K562 (cell line): ENCODE measurements around the gene MICU1. TPM values are rescaled to one million over a fixed set of nuclear protein-coding genes. Genes with fewer than 3 reads are reported as not detected.

Source experiments
- ATF6 ChIP-seq: sonication (generic); formaldehyde crosslinking; IDR thresholded peaks from 2 replicates; pipeline ENCODE4 v1.4.0; 2020; ENCODE audit warnings: mild to moderate bottlenecking, missing genetic modification reagents
- CBX2 ChIP-seq: fragments of 200-600 bp; sonication (generic); IDR thresholded peaks from one replicate; pipeline ENCODE4 v1.6.1; 2012; ENCODE audit warnings: mild to moderate bottlenecking, low read length, inconsistent platforms; ENCODE audit not compliant: insufficient read depth, poor library complexity, severe bottlenecking
- DNMT1 ChIP-seq: fragments of 450-650 bp; IDR thresholded peaks from 2 replicates; pipeline ENCODE4 v1.6.1; 2016; ENCODE audit warnings: antibody characterized with exemption, mild to moderate bottlenecking
- MAFF ChIP-seq: IDR thresholded peaks from 2 replicates; pipeline ENCODE4 v1.6.1; 2012; ENCODE audit warnings: low read length, improper control_type of control experiment
- MCM7 ChIP-seq, 2 experiments: fragments of 450-650 bp; IDR thresholded peaks; 2 replicates each; pipeline ENCODE4 v1.6.1; 2016 to 2018
- MED1 ChIP-seq: sonication (generic); formaldehyde crosslinking; IDR thresholded peaks from 2 replicates; pipeline ENCODE4 v1.8.1; 2023; ENCODE audit warnings: missing genetic modification reagents, borderline replicate concordance
- TCF3 ChIP-seq: sonication (generic); formaldehyde crosslinking; IDR thresholded peaks from 2 replicates; pipeline ENCODE4 v1.4.0; 2020; ENCODE audit warnings: mild to moderate bottlenecking, missing genetic modification reagents
- ZBTB7A ChIP-seq: IDR thresholded peaks from 2 replicates; pipeline ENCODE4 v1.6.1; 2011; ENCODE audit warnings: low read depth, mild to moderate bottlenecking, low read length, moderate library complexity, borderline replicate concordance; ENCODE audit not compliant: control insufficient read depth
- ZFP36 ChIP-seq: fragments of 150-350 bp; IDR thresholded peaks from 2 replicates; pipeline ENCODE4 v1.6.1; 2018; ENCODE audit warnings: low read length, low read depth; ENCODE audit not compliant: partially characterized antibody
- ZNF57 ChIP-seq: fragments of 450-650 bp; formaldehyde crosslinking; IDR thresholded peaks from 2 replicates; pipeline ENCODE4 v1.4.0; 2020; ENCODE audit warnings: mild to moderate bottlenecking, moderate library complexity
- ZNF584 ChIP-seq: fragments of 200-800 bp; sonication (Bioruptor generic); IDR thresholded peaks from 2 replicates; pipeline ENCODE4 v1.6.1; 2016; ENCODE audit warnings: low read depth, mild to moderate bottlenecking, missing genetic modification characterization, missing compliant biosample characterization
- ZNF778 ChIP-seq: fragments of 450-650 bp; formaldehyde crosslinking; IDR thresholded peaks from 2 replicates; pipeline ENCODE4 v1.4.0; 2020; ENCODE audit warnings: mild to moderate bottlenecking, moderate library complexity
- polyA plus RNA-seq, 8 experiments: library from polyadenylated mRNA; depleted of rRNA in 4 of 8; stranded (reverse) in 5 of 8; unstranded in 3 of 8; fragments of >200 nt; fragmentation: Nextera tagmentation in 2 of 8; fragmentation: Illumina TruSeq in 1 of 8; extraction: Ambion mirVana in 2 of 8; extraction: Trizol in 1 of 8; gene quantifications; 2 replicates each; pipeline versions ENCODE4 v1.2.1 to v1.2.3, GENCODE V29; 2011 to 2014; ENCODE audit warnings: inconsistent platforms in 1 of 8, missing spikeins in 1 of 8
- total RNA-seq, 7 experiments: library from RNA; depleted of rRNA in 6 of 7; stranded (reverse); fragments of >200 nt in 6 of 7; fragmentation: Illumina TruSeq in 2 of 7; extraction: Trizol in 2 of 7; gene quantifications; 2 replicates each; pipeline versions ENCODE4 v1.2.1 to v1.2.3, GENCODE V29; 2011 to 2021; ENCODE audit warnings: low replicate concordance in 1 of 7
- TF ChIP-seq, protein P1 (sequence below): fragments of 250-450 bp; sonication (Bioruptor Pico); IDR thresholded peaks from 2 replicates; pipeline ENCODE4 v1.6.1; 2021; ENCODE audit warnings: mild to moderate bottlenecking
- TF ChIP-seq, protein P2 (sequence below), 2 experiments: fragments of 450-650 bp in 1 of 2; sonication (generic) in 1 of 2; formaldehyde crosslinking in 1 of 2; IDR thresholded peaks; 2 replicates each; pipeline versions ENCODE4 v1.7.1 to v1.9.0; 2016 to 2022; ENCODE audit warnings: inconsistent platforms in 1 of 2, mild to moderate bottlenecking in 1 of 2, missing genetic modification reagents in 1 of 2

The MICU1 gene
- total and polyA plus RNA-seq, 9 of the 15 experiments (the other 6 are each of a cell fraction or from before 2014, with no cell fraction given), result 29.3 to 76.8 (median 48.4) TPM

DNA sequence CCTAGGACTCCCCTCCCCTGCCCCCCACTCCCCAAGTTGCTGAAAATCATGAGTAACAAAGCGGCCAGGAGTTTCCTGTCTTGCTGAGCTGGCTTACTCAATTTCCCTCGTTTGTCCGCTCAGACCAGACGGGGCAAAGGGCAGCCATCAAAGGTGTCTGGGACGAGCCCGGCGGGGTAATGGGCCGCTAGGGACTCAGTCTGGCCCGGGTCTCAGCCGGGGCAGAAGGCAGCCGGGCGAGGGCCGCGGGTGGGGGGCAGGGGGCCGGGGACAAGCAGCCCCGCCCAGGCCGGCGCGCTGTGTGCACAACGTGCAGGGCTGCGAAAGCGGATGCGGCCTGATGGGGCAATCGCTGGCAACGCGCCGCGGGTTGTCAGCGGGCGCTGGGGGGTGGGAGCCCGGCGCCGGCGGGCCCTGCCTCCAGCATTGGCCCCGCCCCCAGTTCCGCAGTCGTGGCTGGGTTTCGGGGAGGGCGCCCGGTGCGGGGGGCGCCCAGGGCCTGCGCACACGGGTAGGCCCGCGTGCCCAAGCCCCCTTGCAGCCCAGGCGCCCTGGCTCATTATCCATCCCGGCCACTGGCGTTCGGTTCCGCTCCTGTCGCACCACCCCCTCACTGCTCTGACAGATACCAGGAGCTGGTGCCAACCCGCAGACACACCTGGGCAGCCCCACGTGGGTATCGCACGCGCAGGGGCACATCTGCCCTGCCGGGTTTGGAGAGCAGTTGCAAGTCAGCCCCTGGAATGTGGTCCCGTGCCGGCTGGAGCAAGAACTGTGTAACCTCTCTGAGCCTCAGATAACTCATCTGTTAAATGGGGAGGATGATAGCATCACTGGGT is 306.2 kb downstream of the MICU1 start (continued):
- no peak for TF ChIP-seq ZFP36
- TF ChIP-seq, protein P1, sequence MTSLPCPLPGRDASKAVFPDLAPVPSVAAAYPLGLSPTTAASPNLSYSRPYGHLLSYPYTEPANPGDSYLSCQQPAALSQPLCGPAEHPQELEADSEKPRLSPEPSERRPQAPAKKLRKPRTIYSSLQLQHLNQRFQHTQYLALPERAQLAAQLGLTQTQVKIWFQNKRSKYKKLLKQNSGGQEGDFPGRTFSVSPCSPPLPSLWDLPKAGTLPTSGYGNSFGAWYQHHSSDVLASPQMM (CRISPR knock-in tag), result no peak
- no peak for TF ChIP-seq MCM7 (IDR thresholded peaks at IDR 0.05)
- TF ChIP-seq MED1 (CRISPR knock-in tag), result no peak
- TF ChIP-seq ZNF57, result 0 out of 2 replicates have a peak, but pooled peaks have one; percentile 27
- TF ChIP-seq ZBTB7A, result no peak
- TF ChIP-seq, protein P2, sequence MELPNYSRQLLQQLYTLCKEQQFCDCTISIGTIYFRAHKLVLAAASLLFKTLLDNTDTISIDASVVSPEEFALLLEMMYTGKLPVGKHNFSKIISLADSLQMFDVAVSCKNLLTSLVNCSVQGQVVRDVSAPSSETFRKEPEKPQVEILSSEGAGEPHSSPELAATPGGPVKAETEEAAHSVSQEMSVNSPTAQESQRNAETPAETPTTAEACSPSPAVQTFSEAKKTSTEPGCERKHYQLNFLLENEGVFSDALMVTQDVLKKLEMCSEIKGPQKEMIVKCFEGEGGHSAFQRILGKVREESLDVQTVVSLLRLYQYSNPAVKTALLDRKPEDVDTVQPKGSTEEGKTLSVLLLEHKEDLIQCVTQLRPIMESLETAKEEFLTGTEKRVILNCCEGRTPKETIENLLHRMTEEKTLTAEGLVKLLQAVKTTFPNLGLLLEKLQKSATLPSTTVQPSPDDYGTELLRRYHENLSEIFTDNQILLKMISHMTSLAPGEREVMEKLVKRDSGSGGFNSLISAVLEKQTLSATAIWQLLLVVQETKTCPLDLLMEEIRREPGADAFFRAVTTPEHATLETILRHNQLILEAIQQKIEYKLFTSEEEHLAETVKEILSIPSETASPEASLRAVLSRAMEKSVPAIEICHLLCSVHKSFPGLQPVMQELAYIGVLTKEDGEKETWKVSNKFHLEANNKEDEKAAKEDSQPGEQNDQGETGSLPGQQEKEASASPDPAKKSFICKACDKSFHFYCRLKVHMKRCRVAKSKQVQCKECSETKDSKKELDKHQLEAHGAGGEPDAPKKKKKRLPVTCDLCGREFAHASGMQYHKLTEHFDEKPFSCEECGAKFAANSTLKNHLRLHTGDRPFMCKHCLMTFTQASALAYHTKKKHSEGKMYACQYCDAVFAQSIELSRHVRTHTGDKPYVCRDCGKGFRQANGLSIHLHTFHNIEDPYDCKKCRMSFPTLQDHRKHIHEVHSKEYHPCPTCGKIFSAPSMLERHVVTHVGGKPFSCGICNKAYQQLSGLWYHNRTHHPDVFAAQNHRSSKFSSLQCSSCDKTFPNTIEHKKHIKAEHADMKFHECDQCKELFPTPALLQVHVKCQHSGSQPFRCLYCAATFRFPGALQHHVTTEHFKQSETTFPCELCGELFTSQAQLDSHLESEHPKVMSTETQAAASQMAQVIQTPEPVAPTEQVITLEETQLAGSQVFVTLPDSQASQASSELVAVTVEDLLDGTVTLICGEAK (IDR thresholded peaks at IDR 0.05), result no peak
- TF ChIP-seq, protein P2 (CRISPR knock-in tag; IDR thresholded peaks at IDR 0.05), result no peak
- TF ChIP-seq TCF3 (CRISPR knock-in tag), result no peak
- no peak for TF ChIP-seq MAFF
- no peak for TF ChIP-seq CBX2
- no peak for TF ChIP-seq ZNF778 (CRISPR knock-in tag)
- TF ChIP-seq ZNF584 (CRISPR knock-in tag), result no peak
- TF ChIP-seq ATF6, result no peak
- TF ChIP-seq DNMT1, result 0 out of 2 replicates have a peak, but pooled peaks have one; percentile 19
